ENCODE measurements around the gene NLRX1.
"Not testable (repeated sequence)": the region's sequence is repeated elsewhere in the genome, so short reads cannot be mapped to it uniquely, and the experiment has no call there.

Gene NLRX1

DNA sequence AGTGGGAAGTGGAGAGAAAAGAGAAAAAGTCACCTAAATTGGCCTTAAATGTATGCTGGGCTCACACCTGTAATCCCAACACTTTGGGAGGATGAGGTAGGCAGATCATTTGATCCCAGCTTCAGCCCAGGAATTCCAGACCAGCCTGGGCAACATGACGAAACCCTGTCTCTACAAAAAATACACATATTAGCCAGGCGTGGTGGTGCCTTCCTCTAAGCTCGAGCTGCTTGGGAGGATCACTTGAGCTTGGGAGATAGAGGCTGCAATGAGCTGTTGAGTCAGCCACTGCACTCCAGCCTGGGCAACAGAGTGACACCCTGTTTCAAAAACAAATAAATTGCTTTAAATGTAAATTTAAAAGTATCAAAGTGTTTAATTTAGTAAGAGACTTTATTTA is 41.5 kb downstream of the NLRX1 start:
- DNase-seq (no peak), ATAC-seq (no peak)

DNA sequence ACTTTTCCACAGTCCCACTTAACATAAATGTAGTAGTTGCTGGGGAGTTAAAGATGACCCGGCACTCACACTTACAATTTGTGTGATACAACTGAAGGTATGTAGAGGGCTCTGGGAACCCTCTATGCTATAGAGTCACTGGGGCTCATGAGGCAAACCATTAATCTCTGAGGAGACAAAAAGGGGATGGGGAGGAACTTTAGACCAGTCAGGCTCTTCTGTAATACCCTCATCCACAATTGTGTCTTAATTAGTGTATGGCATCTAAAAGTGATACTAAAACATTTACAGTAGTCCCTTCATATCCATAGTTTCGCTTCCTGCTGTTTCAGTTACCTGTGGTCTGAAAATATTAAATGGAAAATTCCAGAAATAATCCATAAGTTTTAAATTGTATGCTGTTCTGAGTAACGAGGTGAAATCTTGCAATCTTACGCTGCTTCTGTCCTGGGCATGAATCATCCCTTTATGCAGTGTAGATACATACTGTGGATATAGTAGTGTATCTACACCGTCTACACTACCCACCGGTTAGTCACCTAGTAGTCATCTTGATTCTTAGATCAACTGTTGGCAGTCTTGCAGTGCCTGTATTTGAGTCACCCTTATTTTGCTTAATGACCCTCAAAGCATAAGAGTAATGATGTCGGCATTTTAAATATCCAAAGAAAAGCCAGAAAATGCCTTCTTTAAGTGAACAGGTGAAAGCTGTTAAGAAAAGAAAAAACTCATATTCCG is 49.8 kb downstream of the NLRX1 start:
- no peak for DNase-seq
- peak; percentile 100 for ATAC-seq

DNA sequence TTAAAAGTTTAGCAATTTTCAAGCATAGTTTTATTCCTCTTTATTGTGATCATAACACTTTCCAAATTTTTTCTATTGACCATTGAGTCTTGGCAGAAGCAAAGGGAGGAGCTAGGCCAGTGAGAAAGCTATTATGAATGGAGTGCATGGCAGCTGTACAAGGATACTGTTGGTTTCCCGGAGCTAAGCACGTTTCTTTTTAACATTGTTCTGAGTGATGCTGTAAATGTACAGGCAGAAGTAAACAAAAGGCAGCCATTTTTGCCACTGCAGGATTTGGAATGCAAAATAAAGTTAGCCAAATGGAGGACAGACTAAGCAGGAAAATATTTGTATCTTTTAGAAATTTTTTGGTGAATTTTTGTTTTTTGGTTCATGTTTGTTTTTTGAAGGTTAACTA is 53.8 kb downstream of the NLRX1 start:
- ATAC-seq = no peak
- DNase-seq = no peak

DNA sequence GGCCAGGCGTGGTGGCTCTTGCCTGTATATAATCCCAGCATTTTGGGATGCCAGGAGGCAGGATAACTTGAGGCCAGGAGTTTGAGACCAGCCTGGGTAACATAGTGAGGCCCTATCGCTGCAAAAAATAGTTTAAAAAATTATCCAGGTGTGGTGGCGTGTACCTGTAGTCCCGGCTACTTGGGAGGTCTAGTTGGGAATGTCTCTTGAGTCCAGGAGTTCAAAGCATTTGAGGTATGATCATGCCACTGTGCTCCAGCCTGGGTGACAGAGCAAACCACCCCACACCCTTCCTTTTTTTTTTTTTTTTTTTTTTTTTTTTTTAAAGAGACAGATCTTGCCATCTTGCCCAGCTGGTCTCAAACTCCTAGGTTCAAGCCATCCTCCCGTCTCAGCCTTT is 54.4 kb downstream of the NLRX1 start:
- DNase-seq = no peak
- no peak for ATAC-seq

DNA sequence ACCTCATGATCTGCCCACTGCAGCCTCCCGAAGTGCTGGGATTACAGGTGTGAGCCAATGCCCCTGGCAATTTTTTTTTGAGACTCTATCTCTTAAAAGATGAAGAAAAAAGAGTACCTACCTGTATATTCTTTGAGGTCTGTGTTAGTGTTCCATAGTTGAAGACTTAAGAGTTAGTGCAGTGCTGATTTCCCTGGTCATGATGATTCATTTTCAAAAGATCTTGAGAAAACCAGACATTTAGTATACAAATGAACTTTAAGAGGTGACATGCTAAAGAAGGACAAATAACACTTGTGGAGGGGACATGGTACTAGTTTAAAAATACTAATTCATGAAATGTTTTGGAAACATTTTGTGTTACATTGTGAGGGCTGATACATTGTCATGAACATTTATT is 55.3 kb downstream of the NLRX1 start:
- DNase-seq (no peak), ATAC-seq (peak; percentile 55)

DNA sequence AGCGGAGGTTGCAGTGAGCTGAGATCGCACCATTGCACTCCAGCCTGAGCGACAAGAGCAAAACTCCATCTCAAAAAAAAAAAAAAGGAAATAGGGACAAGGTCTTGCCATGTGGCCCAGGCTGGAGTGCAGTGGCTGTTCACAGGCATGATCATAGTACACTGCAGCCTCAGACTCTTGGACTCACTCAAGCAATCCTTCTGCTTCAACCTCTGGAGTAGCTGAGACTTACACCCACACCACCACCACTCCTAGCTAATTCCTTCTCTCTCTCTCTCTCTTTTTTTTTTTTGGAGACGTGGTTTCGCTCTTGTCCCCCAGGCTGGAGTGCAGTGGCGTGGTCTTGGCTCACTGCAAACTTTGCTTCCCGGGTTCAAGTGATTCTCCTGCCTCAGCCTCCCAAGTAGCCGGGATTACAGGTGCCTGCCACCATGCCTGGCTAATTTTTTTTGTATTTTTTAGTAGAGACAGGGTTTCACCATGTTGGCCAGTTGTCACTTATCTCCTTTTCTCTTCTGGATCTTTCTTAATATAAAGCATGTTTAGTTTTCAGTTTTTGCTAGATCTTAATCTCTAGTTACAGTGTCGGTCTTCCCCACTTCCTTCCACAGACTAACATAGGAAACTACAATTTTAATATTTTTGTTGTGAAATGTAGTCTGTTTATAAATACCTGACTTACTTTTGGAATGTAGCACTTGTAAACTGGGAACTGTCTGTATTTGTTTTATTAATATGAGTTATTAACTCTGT is 60.2 kb downstream of the NLRX1 start:
- not testable (repeated sequence) for ATAC-seq, DNase-seq

DNA sequence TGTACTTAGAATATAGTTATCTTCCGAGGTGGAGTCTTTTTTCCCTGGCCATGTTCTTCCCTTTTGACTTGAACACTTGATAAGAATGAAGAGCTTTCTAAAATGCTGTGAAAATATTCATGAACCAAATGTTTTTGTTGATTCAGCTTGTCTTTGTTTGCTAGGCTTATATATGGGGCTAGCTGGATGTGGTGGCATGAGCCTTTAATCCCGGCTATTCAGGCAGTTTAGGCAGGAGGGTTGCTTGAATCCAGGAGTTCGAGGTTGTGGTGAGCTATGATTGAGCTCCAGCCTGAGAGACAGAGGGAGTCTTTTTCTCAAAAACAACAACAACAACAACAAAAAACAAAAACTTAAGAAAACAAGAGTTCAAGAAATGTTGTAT is 60.8 kb downstream of the NLRX1 start:
- DNase-seq = no peak
- ATAC-seq = no peak

DNA sequence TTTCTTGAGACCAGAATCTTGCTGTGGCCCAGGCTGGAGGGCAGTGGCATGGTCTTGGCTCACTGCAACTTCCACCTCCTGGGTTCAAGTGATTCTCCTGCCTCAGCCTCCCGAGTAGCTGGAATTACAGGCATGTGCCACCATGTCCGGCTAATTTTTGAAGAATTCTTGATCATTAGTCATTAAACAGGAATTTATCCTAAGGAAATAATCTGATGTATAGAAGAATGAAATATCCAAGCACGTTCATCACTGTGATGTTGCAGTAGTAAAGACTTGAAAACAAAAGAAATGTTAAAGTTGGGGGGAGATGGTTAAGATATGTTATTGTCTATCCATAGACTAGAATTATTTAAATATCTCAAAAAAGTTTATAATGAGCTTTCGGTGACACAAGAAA is 61.2 kb downstream of the NLRX1 start:
- DNase-seq (no peak), ATAC-seq (no peak)
